GM12874 (cell line): ENCODE results near the gene LHX5.

ENCODE experiments used
- TF ChIP-seq, protein P1 (sequence below): IDR thresholded peaks from 2 replicates; pipeline ENCODE4 v1.5.1; 2011; ENCODE audit warnings: low read depth, mild to moderate bottlenecking, control low read depth, low read length, moderate library complexity; ENCODE audit not compliant: insufficient read depth

Gene LHX5

DNA sequence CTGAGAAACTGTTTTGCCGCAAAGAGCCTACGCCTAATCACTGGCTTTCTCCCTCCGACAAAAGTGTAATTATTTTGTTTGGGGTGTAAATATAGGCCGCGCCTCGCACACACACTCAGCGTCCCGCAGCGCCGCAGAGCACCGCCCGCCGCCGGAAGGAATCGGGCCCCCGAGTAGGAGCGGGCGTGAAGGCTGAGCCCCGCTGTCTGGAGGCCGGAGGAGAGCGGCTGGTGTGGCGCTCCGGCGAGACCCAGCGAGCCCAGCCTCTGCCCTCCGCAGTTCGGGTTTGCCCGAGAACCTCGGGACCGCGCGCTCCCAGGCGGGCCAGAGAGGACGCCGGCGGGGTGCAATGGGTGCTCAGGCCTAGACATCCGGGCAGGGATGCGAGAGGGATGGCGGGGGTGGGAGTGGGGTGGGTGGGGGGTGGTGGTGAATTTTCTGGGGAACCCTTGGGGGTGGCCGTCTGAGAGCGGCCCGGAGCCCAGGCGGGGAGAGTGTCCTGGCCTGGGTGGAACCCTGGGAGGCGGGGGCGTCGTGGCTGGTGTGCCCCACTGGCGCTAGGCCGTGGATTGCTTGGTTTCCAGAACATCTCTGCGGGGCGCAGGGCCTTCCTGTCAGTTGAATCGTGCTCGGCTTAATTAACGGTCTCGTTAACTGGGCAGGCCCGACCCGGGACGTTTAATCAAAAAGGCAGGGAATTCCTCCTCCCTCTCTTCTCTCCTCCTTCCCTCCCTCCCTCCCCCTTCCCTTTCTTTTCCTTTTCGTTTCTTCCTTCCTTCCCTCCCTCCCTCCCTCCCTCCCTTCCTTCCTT lies 4.7 kb upstream of the LHX5 start:
- TF ChIP-seq, protein P1, sequence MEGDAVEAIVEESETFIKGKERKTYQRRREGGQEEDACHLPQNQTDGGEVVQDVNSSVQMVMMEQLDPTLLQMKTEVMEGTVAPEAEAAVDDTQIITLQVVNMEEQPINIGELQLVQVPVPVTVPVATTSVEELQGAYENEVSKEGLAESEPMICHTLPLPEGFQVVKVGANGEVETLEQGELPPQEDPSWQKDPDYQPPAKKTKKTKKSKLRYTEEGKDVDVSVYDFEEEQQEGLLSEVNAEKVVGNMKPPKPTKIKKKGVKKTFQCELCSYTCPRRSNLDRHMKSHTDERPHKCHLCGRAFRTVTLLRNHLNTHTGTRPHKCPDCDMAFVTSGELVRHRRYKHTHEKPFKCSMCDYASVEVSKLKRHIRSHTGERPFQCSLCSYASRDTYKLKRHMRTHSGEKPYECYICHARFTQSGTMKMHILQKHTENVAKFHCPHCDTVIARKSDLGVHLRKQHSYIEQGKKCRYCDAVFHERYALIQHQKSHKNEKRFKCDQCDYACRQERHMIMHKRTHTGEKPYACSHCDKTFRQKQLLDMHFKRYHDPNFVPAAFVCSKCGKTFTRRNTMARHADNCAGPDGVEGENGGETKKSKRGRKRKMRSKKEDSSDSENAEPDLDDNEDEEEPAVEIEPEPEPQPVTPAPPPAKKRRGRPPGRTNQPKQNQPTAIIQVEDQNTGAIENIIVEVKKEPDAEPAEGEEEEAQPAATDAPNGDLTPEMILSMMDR, result no peak

DNA sequence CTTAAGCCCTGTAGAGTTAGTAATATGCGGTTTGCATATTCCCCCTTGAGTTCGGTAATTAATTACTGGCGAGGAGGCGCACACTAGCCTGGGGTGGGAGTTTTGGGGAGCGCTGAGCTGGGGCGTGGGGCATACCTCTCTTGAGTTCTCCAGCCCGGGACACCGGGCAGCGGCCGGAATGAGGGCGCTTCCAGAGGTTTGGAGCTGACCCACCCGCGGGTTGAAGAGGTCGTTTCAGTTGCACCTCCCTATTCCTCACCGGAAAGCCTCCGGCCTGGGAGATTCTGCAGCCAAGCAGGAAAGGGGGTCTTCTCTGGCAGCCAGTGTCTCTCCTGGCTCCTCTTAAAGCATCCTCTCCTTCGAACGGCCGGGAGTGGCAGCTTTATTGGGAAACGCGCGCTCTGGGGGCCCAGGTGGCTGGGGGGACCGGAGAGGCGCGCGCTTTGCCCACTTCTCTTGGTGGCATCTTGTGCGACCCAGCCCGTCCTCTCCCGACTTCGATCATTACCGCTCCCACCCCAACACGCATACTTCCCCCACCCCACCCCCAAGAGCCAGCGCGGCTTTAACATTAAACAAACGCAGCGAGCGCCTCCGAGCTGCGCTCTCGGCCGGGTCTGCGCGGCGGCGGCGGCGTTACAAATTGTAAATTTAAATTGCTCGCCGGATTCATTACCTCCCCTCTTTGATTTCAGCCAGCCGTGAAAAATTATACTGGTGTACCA lies 3.9 kb upstream of the LHX5 start:
- TF ChIP-seq, protein P1, result no peak

DNA sequence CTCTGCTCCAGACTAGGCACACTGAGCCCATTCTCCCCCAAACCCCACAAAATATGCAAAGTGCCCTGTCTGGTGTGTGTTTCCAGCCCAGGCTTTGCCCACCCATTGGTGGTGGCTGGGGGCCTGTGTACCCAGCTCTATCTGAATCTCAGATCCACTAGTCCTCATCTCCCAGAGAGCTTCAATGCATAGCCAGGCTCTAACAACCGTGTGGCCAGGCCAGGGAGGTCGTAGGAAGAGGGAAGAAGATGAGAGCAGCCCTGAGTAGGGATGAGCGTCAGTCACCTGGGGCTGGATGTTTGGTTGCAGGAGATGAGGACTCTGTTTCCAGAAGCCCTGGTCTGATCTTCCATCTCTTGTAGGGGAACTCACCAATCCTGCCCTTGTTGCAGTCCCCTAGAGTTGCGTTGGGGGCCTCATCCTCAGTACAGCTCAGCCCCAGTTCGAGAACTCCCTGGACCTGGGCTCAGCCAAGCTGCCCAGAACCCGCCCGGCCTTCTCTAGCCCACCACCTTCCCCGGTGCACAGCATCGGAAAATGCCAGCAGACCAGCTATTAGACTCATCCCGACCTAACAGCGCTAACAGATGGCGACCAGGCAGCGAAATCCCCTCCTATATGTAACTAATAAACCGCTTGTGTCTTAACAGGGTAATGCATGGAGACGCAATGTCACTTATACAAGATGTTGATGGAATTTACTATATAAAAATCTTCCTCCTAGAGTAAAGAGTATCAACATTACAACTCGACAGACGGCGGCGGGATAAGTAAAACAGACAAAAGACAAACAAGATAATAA lies 3.2 kb upstream of the LHX5 start:
- TF ChIP-seq, protein P1, result no peak

DNA sequence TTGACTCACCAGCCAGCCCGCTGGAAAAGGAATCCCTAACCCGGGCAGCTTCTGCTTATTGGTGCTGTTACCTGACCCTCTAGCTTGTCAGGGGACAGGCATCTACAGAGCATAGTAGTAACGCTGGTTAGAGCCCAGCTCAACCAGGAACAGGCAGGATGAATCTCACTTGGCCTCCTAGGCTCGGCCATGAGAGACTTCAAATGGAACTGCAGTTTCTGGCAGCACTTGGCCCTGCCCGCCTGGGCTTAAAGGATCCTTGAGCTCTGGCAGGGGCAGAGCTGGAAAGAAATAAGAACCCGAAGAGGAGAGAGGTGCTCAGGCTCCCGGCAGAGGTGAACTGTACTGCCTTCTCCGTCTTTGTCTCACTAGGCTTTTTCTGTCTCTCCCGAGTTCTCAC lies 2.3 kb upstream of the LHX5 start:
- TF ChIP-seq, protein P1, result no peak

DNA sequence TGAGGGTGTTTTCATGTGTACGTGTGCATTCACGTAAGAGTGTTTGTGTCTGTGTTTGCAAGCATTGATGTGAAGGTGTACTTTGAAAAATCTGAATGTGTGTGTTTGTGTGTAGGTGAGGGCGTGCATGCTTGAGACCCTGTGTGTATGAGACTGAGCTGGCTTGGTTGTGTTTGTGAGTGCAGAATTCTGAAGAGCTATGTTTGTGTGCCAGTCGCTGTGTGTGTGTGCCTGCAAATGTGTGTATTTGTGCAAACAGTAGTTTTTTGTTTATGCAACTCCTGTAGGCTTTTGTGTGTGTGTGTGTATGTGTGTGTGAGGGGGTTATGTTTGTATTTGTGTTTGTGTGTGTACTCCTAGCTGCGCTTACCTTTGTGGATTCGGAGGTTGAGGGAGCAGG lies 1.7 kb upstream of the LHX5 start:
- TF ChIP-seq, protein P1, result no peak

DNA sequence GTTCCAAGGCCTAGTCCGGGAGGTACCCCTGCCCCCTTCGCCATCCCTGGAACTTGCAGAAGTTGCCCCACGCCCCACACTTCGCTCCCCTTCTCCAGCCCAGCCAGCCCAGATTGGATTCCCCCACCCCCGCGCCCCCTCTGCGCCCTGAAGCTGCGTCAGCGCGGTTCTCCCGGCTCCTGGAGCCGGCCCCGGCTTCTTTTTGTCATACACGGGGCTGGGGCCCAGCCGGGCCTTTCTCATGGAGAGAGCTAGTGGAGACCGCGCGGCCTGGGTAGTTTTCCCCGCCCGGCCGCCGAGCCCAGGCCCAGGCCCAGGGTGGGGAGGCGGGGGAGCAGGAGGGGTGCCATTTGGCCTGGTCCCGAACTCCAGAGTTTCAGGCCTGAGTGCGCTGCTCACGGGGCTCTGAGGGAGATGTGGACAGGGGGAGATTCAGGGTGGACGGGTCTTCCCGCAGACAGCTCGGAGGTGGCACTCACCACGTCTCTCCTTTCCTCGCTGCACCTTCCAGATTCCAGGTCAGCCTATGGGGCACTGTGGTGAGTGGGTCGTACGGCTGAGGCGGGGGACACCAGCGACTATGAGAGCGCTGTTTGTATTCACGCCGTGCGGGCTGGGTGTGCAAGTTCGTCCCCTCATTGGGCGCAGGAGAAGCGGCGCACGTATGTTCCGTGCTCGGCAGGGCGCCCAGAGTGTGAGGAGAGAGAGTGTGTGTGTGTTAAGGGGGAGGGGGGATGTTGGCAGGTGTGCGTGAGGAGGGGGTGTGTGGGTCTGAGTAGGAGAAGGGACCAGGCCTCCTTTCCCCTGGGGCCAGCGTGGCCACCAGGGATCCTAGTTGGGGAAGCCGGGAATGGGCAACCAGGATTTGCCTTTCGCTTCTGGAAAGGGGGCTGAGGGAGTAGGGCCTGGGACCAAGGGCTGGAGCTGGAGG lies 785 bp upstream of the LHX5 start:
- TF ChIP-seq, protein P1, result no peak
